ENCODE data around the gene DPH5.

GRCh38 chr1:101064697-101065096, 39.1 kb upstream of the DPH5 start:
- TF ChIP-seq CTCF (IDR thresholded peaks at IDR 0.05; ENCODE audit: low read depth, low read length), result no peak
- TF ChIP-seq EZH2phosphoT487 (IDR thresholded peaks at IDR 0.05; ENCODE audit: low read depth), result no peak
